Forelimb muscle (tissue), 1 donor: ENCODE measurements around the gene CA5A. TPM values are rescaled to one million over a fixed set of nuclear protein-coding genes. Genes with fewer than 3 reads are reported as not detected.
"Not testable (repeated sequence)": the region's sequence is repeated elsewhere in the genome, so short reads cannot be mapped to it uniquely, and the experiment has no call there.

ENCODE experiments used
- DNase-seq: peaks from one replicate; pipeline ENCODE4 v3.0.0-alpha.2; 2013; ENCODE audit warnings: low read depth
- polyA plus RNA-seq: library from polyadenylated mRNA; unstranded; fragments of 120-200 nt; gene quantifications from one replicate; pipeline ENCODE4 v1.2.1, GENCODE V29; 2013; ENCODE audit not compliant: insufficient read length

CA5A gene
- polyA plus RNA-seq, 1 donor = 0.11 TPM

- not testable (repeated sequence) for DNase-seq
Measured at GRCh38 chr16:87868254-87869029, 67.9 kb downstream of the CA5A start.

GRCh38 chr16:87865902-87866555 is 70.3 kb downstream of the CA5A start:
- not testable (repeated sequence) for DNase-seq

GRCh38 chr16:87864331-87864989 is 71.9 kb downstream of the CA5A start:
- no peak for DNase-seq

- not testable (repeated sequence) for DNase-seq
Measured at GRCh38 chr16:87863327-87863635, 73.0 kb downstream of the CA5A start.

- DNase-seq = not testable (repeated sequence)
Measured at GRCh38 chr16:87862597-87863326, 73.6 kb downstream of the CA5A start.

- not testable (repeated sequence) for DNase-seq
Measured at GRCh38 chr16:87861300-87862099, 74.8 kb downstream of the CA5A start.

GRCh38 chr16:87860553-87861299 is 75.6 kb downstream of the CA5A start:
- no peak for DNase-seq

- DNase-seq = not testable (repeated sequence)
Measured at GRCh38 chr16:87858151-87858993, 78.0 kb downstream of the CA5A start.

- no peak for DNase-seq
Measured at GRCh38 chr16:87856791-87857228, 79.5 kb downstream of the CA5A start.

- DNase-seq = no peak
Measured at GRCh38 chr16:87855852-87856715, 80.2 kb downstream of the CA5A start.

GRCh38 chr16:87854907-87855683 is 81.2 kb downstream of the CA5A start:
- no peak for DNase-seq

GRCh38 chr16:87854053-87854906 is 82.0 kb downstream of the CA5A start:
- no peak for DNase-seq

GRCh38 chr16:87853411-87854052 is 82.8 kb downstream of the CA5A start:
- DNase-seq = peak; percentile 63

GRCh38 chr16:87851601-87852000 is 84.7 kb downstream of the CA5A start:
- DNase-seq = no peak

GRCh38 chr16:87851141-87851587 is 85.2 kb downstream of the CA5A start:
- no peak for DNase-seq
